Stimulated activated CD8-positive, alpha-beta memory T cell treated with anti-CD3 and anti-CD28 coated beads, Interleukin-7, amount 100 ng/mL, for 48 hours (primary cell): Measurements from ENCODE around the gene WASF1.
"Not testable (repeated sequence)": the region's sequence is repeated elsewhere in the genome, so short reads cannot be mapped to it uniquely, and the experiment has no call there.

Experiments
- DNase-seq, 2 donors: peaks; one replicate each; pipeline ENCODE4 v3.0.0-alpha.2; 2020; ENCODE audit warnings: low read depth in 1 of 2; ENCODE audit errors: extremely low read depth in 1 of 2

WASF1 gene

DNA sequence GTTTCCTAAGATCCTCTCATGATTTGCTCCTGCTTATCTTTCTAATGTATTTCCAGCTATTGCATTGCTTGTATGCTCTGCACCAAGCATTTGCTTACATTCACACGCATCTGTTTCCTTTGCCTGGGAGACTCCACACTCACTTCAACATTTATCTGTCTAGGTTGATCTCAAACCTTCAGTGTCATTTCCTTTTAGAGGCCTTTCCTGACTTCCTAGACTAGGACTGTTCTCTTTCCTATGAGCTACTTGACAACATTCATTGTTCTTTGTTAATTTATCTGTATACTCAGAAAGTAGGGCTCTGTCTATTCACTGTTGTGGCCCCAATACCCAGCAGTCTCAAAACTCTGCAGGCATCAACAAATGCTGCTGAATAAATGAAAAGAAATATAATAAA, 84.4 kb downstream of the WASF1 start:
- no peak for DNase-seq

DNA sequence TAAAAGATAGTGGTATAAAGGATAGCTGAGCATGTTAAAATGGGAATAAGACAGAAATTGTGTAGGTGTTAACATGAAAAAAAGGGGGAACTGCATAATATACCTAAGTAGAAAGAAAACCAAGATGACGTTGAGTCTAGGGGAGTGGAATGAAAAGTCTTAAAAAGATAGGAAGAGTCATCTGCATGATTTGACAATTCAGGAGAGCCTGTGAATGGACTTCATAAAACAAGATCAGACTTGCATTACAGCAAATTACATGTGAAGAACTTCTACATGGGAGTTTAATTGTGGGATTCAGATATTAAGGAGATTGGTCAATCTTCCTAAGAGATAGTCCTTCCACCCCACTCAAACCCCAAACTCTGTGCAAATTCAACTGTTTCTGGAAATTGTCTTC, 85.5 kb downstream of the WASF1 start:
- DNase-seq = no peak

DNA sequence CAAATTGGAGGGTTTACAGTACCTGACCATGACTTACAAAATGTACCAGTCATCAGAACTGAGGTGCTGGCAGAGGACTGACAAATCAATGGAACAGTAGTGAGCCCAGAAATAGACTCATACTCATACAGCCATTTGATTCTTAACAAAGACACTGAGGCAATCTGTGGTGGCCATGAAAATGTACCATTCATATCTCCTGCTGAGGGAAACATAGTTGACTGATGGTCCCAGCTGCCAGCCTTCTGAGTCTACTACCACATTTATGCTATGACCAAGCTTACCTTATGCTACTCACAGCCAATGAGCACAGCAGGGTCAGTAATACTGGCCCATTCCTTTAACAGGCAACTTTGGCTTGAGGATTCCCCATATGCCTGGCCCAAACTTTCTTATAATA, 88.6 kb downstream of the WASF1 start:
- DNase-seq = no peak

DNA sequence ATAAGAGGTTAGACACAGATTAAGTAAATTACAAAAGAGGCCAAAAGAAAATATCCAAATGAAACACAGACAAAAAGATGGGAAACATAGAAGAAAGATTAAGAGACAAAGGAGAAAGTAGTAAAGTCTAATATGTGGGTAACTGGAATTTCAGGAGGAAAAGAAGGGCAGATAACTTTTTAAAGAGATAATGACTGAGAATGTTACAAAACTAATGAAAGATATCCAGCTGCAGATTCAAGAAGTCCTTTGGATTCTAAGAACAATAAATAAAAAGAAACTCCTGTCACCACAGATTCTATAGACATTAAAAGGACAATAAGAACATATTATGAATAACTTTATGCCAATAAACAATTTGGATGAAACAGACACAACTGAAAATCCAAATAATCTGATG, 90.1 kb downstream of the WASF1 start:
- no peak for DNase-seq

DNA sequence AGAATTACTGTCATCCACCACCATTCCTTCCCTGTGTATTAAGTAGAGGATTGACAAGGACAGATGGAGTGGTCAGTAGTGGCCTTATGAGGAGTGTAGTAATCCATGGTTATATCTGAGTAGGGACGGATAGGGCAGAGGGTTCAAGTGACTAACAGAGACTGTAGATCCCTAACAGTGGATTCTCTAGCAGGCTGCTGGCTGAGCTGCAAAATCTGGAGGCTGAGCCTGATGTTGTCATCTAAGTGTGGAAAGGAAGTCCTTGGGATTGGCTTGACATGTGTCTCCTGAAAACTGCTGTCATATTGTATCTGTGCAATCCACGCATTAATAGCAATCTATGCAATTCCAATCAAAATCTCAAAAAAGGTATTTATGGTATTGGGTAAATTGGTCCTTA, 94.2 kb downstream of the WASF1 start:
- DNase-seq = no peak

DNA sequence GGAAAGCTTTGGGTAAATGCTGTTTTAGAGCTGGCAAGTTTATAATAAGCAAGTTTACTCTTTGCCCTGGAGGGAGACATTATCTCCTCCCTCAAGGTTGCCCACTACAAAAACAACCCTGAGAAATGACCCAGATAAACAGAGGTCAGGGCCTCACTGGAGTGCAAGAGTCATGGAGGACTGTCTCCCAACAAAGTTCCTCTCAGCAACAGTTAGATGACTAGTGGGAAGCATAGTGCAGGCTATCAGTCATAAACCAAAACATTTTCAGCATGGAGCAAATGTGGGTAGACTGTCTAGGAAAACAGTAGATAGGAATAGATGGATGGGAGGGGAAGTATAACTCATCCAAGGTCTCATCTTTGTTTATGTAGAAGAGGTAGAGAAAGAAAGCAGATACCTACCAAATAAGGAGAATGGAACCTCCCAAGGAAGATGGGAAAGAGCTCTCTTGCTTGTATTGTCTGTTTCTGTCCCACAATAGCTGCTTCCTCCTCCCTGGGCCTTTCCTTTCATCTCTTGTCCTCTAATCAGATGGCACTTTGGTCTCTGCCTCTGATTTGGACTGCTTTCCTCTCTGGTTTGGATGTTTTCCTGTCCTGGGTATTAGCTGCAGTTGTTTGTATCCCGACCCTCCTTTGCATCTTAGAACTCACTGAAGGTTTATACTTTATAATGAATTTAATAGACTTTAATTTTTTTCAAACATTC, 95.4 kb downstream of the WASF1 start:
- DNase-seq = no peak

DNA sequence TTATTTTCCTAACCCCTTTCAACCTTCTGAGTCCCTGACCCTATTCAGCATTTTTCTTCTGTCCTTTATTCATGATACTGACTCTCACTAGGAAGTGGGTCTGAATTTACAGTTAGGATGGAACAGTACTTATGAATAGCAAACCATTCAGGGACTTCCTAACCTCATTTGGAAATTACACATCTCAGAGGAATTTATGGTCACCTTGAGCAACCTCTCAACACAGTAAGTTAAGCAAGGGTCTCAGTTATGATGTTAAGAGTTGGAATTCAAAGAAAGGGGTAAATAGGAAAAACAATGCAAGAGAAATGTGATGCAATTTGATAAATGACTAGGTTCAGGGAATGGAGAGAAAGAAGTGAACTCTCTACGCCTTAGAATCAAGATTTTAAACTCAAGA, 104.1 kb downstream of the WASF1 start:
- DNase-seq = no peak

DNA sequence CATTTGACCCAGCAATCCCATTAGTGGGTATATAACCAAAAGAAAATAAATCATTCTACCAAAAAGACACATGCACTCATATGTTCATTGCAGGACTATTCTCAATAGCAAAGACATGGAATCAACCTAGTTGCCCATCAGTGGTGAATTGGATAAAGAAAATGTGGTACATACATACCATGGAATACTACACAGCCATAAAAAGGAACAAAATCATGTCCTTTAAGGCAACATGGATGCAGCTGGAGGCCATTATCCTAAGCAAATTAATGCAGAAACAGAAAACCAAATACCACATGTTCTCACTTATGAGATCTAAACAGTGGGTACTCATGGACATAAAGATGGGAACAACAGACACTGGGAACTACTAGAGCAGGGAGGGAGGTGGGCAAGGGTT, 106.0 kb downstream of the WASF1 start:
- not testable (repeated sequence) for DNase-seq

DNA sequence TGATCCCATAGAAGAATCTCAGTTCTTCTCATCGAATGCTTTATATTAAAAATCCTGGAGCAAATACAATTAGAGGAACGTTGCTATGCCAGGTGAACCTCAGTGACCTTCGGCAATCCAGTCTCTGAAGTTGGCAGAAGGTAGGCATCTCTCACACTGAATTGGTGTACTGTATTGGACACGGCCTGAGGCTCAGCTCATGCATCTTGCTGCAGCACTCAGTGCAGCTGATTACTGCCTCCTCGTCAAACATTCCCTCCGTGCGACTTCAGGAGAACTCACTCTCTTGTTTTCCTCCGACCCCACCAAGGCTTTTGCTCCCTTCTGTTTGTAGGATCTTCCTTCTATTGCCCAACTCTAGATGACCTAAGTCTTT, 110.9 kb downstream of the WASF1 start:
- DNase-seq = no peak

DNA sequence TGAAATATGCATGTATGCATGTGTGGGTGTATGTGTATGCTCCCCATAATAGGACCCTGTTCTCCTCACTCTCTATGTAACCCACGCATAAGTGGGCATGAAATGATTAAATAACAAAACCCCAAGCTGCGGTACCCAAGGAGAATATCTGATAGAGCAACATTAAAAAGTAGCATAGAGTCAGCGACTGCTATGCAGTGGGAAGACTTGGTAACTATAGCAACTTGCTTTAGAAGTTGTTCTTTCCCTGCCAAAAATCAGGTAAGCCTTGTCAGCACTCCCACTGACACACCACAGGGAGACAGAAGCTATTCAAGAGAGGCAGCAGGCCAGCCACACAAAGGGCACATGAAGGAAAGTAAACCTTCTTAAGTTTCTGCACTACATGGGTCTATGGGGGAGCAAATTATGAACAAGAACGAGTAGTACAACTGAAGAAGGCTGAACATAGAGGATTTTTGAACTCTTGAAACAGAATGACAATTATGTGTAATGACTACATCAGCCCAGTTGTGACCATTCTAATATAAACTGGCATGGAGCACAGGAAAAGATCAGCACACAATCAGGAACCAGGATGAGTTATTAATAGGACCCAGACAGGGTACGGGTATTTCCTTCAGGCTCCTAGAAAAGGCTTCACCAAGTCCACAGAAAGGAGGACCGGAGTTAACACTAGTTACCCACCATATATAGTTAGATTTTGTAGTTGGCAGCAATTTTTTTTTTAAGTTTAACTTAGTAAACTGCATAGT, 111.5 kb downstream of the WASF1 start:
- DNase-seq = no peak

DNA sequence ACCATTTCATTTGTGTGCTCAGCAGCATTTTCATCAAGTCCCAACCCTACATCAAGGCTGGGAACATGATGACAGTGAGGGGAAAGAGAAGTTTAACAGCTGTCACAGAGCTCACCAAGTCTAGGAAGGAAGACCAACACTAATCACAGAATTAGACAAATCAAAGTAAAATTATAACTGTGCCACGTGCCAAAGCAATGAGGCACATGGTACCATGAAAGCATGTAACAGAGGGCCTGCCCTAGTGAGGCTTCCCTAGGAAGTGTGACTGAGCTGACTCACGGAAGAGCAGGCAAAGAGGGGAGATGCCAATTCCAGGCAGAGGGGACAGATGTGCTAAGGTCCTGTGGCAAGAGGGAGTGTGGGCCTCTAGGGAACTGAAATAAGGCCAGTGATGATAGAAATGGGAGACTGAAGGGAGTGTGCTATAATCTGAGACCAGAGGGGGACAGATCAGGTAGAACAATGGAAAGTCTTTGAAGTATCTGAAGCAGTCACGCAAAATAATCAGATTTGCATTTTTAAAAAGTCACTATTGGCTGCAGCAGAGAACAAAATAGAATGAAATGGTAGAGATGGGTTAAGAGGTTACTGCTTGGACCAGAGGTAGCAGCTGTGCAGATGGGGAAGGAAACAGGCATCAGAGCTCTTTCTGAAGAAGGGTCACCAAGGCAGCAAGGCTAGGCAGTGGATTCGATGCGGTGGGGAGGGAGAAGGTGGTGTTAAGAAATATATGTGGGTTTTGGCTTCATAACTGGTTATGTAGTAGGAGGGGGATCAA, 114.5 kb downstream of the WASF1 start:
- no peak for DNase-seq

DNA sequence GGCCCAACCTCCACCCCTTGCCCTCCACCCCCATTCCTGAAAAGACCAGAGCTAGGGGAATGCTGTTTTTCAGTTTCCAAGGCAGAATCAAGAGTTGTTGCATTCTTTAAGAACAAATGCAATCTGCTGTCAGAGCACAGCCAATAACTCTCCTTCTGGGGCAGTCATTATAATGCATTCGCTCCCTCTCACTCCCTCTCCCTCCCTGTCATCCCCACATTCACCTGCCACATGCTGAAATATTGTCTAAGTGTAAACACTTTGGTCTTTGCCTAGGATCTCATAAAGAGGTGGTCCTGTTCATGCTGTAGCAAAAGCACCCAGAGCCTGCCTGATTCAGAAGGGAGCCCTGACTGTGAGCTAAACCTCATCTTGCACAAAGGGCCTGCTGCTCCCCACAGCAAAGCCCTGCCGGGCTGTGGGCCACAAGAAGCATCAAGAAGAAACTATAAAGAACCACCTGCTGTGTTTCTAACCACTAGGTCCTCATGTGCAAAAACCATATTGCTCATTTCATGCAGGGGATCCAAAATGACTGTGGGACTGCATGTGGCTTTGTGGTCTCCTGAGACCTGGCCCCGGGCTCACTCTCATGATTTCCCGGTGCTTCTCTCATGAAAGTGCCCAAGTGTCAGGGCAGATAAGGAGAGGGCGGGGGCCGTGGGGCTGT, 115.7 kb downstream of the WASF1 start:
- DNase-seq = peak in 1 of 2 donors; percentile 29

DNA sequence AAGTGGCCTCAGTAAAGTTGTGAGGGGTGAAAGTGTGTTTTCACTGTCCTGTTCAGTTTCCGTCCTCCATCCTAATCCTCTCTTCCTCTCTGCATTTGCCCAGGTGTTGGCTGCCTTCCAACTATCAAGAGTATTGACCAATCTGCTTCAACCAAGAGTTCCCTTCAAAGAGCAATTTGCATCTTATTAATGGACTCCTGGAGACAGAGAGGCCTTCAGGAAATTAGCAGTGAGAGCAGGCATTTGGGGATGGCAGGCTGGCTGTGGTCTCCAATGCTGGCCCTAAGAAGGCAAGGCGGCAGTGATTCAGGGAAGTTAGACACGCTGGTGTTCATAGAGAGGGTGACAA, 124.1 kb downstream of the WASF1 start:
- no peak for DNase-seq

DNA sequence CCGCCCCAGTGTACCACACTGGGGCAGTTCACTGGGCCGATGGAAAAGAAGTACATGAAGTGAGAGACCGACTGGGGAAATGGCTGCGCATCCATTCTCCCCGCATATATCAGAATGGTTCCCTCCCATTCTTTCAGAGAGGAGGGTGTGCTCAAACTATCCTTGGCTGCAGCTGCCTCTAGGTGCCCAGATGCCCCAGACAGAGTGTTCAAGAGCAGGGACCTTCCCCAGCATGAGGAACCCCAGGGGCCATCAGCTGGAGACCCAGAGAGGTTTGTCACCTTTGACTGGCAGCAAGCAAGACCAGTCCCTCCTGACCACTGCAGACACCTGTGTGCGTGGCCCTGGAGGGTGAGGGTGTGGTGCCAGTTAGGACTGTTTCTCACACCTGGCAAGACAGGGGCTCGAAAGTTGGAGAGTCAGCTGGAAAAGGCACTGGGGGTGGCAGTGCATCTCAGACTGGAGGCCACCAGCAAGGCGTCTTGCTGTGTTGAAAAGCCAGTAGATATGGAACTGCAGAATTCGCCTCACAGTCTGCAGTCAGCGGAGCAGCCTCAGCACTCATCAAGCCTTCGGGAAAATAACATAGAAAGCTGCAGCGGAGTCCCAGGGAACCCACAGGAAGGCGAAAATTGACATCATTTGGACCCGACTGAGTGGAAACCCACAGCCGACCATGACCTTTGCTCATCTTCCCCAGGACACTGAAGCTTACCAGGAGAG, 124.6 kb downstream of the WASF1 start:
- no peak for DNase-seq

DNA sequence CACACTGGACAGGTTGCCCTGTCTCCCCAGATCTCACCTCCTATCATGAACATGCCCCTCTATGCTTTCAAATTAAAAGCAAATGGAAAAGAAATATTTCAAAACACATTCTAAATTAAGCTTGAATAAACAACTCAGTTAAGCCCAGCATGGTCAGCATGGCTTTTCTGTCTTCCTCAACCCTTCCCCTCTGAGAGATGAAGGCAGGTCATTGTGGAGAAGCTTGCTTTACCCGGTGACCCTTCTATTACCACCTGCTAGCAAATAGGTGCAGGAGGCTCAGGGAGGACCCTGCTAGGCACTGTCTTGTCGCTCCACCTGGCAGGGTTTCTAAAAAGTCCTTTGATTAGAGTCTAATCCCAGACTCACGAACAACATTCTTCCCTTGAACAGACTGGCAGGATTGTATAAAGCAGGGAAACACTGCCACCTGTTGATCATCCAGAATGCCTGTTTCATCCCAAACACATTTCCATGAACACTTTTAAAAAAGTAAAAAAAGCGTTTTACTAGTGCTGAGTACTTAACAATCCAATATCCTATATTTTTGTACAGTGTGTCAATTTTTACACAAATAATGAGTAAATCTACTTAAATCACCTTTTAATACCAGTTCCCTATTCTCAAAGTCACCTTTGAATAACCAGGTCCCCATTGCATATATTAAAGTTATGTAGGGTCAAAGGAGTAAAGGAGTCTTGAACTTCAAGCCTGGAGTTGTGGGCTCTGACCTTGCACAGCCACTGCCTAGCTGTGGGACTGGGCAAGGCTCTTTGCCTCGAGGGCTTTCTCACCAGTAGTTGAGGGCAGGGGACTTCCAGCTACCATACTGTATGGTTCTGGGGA, 125.9 kb downstream of the WASF1 start:
- DNase-seq = no peak

DNA sequence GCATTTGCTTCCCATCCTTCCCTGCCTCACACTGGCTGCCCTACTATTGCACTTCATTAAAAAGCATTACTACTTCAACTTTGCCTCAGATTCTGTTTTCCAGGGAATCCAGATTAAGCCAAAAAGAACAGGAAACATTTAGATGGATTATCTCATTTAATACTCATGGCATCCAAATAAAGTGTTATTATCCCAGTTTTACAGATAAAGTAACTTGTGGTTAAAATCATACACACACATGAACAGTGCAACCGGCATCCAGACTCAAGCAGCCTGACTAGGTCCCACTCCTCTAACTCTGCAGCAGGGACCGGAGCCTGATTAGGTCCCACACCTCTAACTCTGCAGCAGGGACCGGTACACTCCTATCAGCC, 129.0 kb downstream of the WASF1 start:
- no peak for DNase-seq
